Upper lobe of left lung (tissue), 6 donors: ENCODE data around the gene SYNJ2. TPM values are rescaled to one million over a fixed set of nuclear protein-coding genes. Genes with fewer than 3 reads are reported as not detected.
A peak's percentile ranks its signal among the peaks of the same experiment; 100 is the strongest.

ENCODE experiments used
- ATAC-seq, 2 donors: fragments of 200-7000 bp; cut with Tn5 transposase; one replicate each; pipeline ENCODE4 v1.9.1; 2022; ENCODE audit warnings: mild to moderate bottlenecking in 2 of 2, moderate library complexity in 2 of 2; ENCODE audit not compliant: low FRiP score in 2 of 2
- DNase-seq, 2 donors: peaks; one replicate each; pipeline ENCODE4 v3.0.0-alpha.2; 2019 to 2020
- H3K27ac ChIP-seq, 4 donors: fragments of 200-600 bp; sonication (generic); one replicate each; pipeline ENCODE4 v1.5.1; 2016 to 2019
- H3K27me3 ChIP-seq, 4 donors: fragments of 200-600 bp; sonication (generic); one replicate each; pipeline ENCODE4 v1.5.1; 2017 to 2019
- H3K36me3 ChIP-seq, 4 donors: fragments of 200-600 bp; sonication (generic); one replicate each; pipeline ENCODE4 v1.5.1; 2016 to 2019
- H3K4me1 ChIP-seq, 4 donors: fragments of 200-600 bp; sonication (generic); one replicate each; pipeline ENCODE4 v1.5.1; 2018 to 2019
- H3K4me3 ChIP-seq, 4 donors: fragments of 200-600 bp; sonication (generic); one replicate each; pipeline ENCODE4 v1.5.1; 2017 to 2019; ENCODE audit warnings: mild to moderate bottlenecking in 2 of 4, moderate library complexity in 1 of 4
- H3K9me3 ChIP-seq, 4 donors: fragments of 200-600 bp; sonication (generic); one replicate each; pipeline ENCODE4 v1.5.1; 2018 to 2019
- EP300 ChIP-seq, 4 donors: sonication (generic); formaldehyde crosslinking; IDR thresholded peaks; one replicate each; pipeline ENCODE4 v1.5.1; 2017; ENCODE audit warnings: antibody characterized with exemption in 4 of 4, control low read depth in 2 of 4
- POLR2A ChIP-seq, 4 donors: fragments of 450-650 bp; IDR thresholded peaks; one replicate each; pipeline ENCODE4 v1.5.1; 2016 to 2017; ENCODE audit warnings: antibody characterized with exemption in 4 of 4, mild to moderate bottlenecking in 2 of 4
- POLR2AphosphoS5 ChIP-seq, 2 donors: sonication (generic); formaldehyde crosslinking; IDR thresholded peaks; one replicate each; pipeline ENCODE4 v1.5.1; 2017; ENCODE audit warnings: antibody characterized with exemption in 2 of 2
- WGBS, 2 donors: methylation state at CpG; one replicate each; pipeline ENCODE4 v1.1.5; 2017 to 2018; 5-methylcytosine and 5-hydroxymethylcytosine counted together
- total RNA-seq, 6 donors: library from RNA; depleted of rRNA in 4 of 6; stranded (reverse); fragments of >200 nt in 4 of 6; gene quantifications; one replicate each; pipeline versions ENCODE4 v1.1.0 to v1.2.1, GENCODE V29; 2016 to 2021
- TF ChIP-seq, protein P1 (sequence below), 6 experiments: fragments of 450-650 bp in 4 of 6; fragments of 200-600 bp in 2 of 6; sonication (generic) in 2 of 6; IDR thresholded peaks; one replicate each; pipeline ENCODE4 v1.5.1; 2016 to 2019; ENCODE audit warnings: antibody characterized with exemption in 6 of 6
- donor health status: DM: no; HTN: no; CAD: no; lungs with moderate emphysema.
- donor health status: DM: no; HTN: yes; CAD: no; lungs with severe emphysema.

SYNJ2 gene
- total RNA-seq, 6 donors from 2014 or later = 3.0 to 7.7 (median 4.2) TPM

DNA sequence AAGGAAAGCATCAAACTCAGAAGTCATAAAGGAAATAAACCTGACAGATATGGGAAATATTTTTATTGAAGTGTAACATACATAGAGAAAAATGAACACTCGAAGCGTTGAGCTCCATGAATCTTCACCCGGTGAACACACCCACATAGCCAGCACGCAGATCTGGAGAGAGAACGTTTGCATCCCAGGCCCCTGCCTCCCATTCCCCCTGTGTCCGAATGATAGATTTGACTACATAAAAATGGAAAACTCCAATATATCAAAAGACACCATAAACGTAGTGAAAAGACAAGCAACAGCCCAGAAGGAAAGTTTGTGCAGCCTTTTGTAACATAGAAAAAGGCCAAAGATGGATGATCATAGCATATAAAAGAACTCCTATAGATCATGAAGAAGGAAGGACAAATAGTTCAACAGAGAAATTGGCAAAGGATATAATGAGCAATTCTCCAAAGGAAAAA is 17.1 kb downstream of the SYNJ2 start:
- ATAC-seq (no peak), DNase-seq (no peak)
- no peak for TF ChIP-seq POLR2A (IDR thresholded peaks at IDR 0.05)
- TF ChIP-seq, protein P1, sequence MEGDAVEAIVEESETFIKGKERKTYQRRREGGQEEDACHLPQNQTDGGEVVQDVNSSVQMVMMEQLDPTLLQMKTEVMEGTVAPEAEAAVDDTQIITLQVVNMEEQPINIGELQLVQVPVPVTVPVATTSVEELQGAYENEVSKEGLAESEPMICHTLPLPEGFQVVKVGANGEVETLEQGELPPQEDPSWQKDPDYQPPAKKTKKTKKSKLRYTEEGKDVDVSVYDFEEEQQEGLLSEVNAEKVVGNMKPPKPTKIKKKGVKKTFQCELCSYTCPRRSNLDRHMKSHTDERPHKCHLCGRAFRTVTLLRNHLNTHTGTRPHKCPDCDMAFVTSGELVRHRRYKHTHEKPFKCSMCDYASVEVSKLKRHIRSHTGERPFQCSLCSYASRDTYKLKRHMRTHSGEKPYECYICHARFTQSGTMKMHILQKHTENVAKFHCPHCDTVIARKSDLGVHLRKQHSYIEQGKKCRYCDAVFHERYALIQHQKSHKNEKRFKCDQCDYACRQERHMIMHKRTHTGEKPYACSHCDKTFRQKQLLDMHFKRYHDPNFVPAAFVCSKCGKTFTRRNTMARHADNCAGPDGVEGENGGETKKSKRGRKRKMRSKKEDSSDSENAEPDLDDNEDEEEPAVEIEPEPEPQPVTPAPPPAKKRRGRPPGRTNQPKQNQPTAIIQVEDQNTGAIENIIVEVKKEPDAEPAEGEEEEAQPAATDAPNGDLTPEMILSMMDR (IDR thresholded peaks at IDR 0.05) = no peak
- TF ChIP-seq POLR2AphosphoS5 (IDR thresholded peaks at IDR 0.05) = no peak
- no peak for TF ChIP-seq EP300 (IDR thresholded peaks at IDR 0.05)
- 95% methylated on average over 7 of the region's 7 CpGs for WGBS, 2 donors
- no peak overlapping the region for H3K4me3 ChIP-seq
- H3K27ac ChIP-seq = no peak overlapping the region
- H3K27me3 ChIP-seq = no peaks in the 10 kb centered on the region
- H3K4me1 ChIP-seq = peaks cover 10 to 16% (median 13%) of the 10 kb centered on the region in 4 donors
- H3K36me3 ChIP-seq = no peaks in the 10 kb centered on the region
- no peaks in the 10 kb centered on the region for H3K9me3 ChIP-seq

DNA sequence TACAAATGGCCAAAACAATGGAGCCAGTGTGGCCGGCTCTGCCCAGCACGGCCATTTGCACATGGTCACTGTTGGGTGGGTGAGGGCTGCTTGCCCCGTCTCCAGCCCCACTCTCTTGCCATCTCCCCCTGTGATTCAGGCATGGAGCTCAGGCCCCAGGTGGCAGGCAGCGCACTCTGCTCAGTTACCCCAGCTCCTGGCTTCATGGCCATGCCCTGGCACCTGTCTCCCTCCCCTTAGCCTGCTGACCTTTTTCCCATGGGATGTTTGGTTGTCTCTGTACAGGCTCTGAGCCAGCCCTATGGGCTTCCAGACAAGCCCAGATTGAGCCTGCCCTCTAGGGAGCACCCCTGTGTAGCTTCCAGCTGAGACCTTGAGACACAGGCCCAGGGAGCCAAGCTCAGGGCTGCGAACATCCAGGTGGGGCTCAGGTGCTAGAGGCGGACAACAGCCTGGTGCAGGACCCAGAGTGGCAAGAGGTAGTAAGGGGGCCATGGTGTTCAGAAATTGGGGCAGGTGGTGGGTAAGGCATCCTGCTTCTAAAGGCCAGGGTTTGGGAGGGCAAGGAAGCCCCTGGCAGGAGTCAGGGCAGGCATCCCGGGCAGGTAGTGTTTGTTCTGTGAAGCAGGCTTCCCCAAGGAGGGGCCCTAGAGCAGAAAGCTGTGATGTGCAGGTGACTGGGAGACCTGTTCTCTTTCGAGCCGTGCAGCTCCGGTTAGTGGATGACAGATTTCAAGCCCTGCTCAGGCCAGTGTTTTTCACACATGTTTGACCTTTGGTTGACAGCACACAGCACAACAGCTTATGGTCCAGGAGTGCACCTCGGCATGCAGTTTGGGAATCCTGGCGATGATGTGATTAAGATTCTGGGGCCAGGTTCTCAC is 17.7 kb downstream of the SYNJ2 start:
- Histone ChIP-seq H3K4me3 (no peak overlapping the region), H3K27ac (no peak overlapping the region), H3K9me3 (no peaks in the 10 kb centered on the region), H3K36me3 (no peaks in the 10 kb centered on the region), H3K27me3 (no peaks in the 10 kb centered on the region), H3K4me1 (peaks cover 14 to 23% (median 19%) of the 10 kb centered on the region in 4 donors)
- TF ChIP-seq, protein P1 (IDR thresholded peaks at IDR 0.05) = no peak
- TF ChIP-seq POLR2A (IDR thresholded peaks at IDR 0.05) = no peak
- no peak for TF ChIP-seq EP300 (IDR thresholded peaks at IDR 0.05)
- no peak for TF ChIP-seq POLR2AphosphoS5 (IDR thresholded peaks at IDR 0.05)
- no peak for DNase-seq
- no peak for ATAC-seq
- 89 to 91% methylated on average over 12 of the region's 12 CpGs for WGBS, 2 donors

DNA sequence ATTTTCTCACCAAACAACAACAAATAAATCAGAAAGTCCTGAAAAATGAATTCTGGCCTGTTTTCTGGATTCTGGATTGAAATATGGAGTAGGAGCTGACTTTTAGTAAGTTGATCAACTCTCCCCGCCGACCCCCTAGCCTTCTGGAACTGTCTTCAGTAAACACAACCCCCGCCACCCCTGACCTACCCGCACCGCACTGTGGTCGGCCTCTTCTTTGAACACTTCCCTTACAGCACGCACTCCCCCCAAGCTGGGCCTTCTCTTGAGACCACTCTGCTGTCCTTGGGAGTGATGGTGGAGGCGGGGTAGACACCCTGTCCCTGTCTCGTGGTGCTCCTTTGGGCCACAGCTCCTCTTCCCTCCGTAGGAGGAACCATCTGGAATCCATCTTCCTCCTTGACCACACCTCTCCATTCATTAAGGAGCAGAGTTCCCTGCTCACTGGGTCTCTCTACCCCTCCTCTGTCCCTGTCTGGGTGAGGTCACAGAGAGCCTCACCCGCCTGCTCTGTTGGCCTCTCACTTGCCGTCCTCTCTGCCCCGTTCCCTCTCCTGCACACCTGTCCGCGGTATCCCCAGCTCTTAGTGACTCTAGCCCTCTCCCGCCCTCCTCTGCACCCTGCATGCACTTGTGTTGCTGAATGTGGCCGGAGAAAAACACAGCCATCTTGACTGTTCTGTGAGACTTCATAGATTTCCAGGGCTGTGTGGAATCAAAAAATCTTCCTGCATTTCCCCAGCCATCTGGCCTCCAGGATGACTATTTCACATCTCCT is 19.1 kb downstream of the SYNJ2 start:
- Histone ChIP-seq H3K4me1 (peaks cover 14 to 25% (median 22%) of the 10 kb centered on the region in 4 donors), H3K4me3 (no peak overlapping the region), H3K27me3 (no peaks in the 10 kb centered on the region), H3K27ac (no peak overlapping the region), H3K9me3 (no peaks in the 10 kb centered on the region), H3K36me3 (no peaks in the 10 kb centered on the region)
- ATAC-seq (no peak), DNase-seq (no peak)
- TF ChIP-seq POLR2A (IDR thresholded peaks at IDR 0.05) (no peak), EP300 (IDR thresholded peaks at IDR 0.05) (no peak), POLR2AphosphoS5 (IDR thresholded peaks at IDR 0.05) (no peak)
- TF ChIP-seq, protein P1 (IDR thresholded peaks at IDR 0.05) = no peak
- 90 to 92% methylated on average over 17 of the region's 17 CpGs for WGBS, 2 donors

DNA sequence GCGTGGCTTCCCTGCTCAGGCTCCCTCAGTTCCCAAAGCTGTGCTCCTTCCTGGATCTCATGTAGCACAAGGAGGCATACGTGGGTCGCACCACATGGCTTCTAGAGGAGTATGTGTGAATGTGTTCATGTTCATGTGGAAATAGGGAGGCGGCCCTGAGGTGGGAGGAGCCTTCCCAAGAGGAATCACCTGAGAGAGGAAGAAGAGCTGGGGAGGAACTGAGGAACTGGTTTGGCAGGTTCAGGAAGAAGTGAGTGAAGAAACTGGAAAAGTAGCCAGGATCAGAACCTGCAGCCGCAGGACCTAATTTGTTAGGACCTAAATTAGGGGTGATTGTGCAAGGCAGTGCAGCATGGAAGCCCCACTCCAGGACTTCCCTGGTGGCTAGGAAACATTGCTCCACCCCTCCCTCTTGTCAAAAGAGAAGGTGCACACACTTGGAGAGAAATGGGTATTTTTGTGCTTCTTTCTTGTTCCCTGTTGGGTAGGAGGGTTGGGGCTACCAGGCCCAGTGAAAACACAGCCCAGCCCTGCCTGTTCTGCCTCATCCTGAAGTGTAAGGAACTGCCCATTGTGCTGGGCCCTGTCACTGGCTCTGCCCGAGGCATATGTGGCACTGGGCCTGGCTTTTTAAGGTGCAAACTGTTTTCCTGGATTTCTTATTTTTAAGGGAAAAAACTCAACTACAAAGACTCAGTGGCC is 20.7 kb downstream of the SYNJ2 start:
- Histone ChIP-seq H3K9me3 (no peaks in the 10 kb centered on the region), H3K4me3 (no peak overlapping the region), H3K4me1 (peaks cover 14 to 25% (median 22%) of the 10 kb centered on the region in 4 donors), H3K27me3 (no peaks in the 10 kb centered on the region), H3K27ac (peak overlapping the region; percentile 62 to 78 (median 73)), H3K36me3 (no peaks in the 10 kb centered on the region)
- DNase-seq = no peak
- TF ChIP-seq POLR2AphosphoS5 (IDR thresholded peaks at IDR 0.05) (no peak), POLR2A (IDR thresholded peaks at IDR 0.05) (no peak), EP300 (IDR thresholded peaks at IDR 0.05) (no peak)
- TF ChIP-seq, protein P1 (IDR thresholded peaks at IDR 0.05) = no peak
- ATAC-seq = peak; percentile 1 to 35
- WGBS, 2 donors = 75 to 81% methylated on average over 6 of the region's 6 CpGs
